Endothelial cell of umbilical vein (primary cell): ENCODE measurements around the gene CENATAC. TPM values are rescaled to one million over a fixed set of nuclear protein-coding genes. Genes with fewer than 3 reads are reported as not detected.

Experiments used
- BruUV-seq: library from RNA; stranded (reverse); fragments of 400-500 nt; replicated peaks from 2 replicates; lab custom pipeline; 2021; lab: Mats Ljungman, UMichigan
- CTCF ChIA-PET: fragments of 300-600, 350-600 bp; sonication (Branson Sonifier 250); formaldehyde crosslinking; loops from one replicate; lab custom pipeline; 2021; ENCODE audit warnings: antibody characterized with exemption, inconsistent platforms; lab: Charles Lee
- POLR2A ChIA-PET: fragments of 300-600, 350-600 bp; sonication (Branson Sonifier 250); formaldehyde crosslinking; loops from one replicate; lab custom pipeline; 2021; ENCODE audit warnings: antibody characterized with exemption, inconsistent platforms; lab: Charles Lee
- DNase-seq: peaks from one replicate; pipeline ENCODE4 v3.0.0-alpha.2; 2011; ENCODE audit warnings: low read depth, low spot score
- FAIRE-seq: peaks from 2 replicates; lab custom pipeline; 2011; peaks lifted over from hg19 to GRCh38; lab: Jason Lieb, UNC
- H2AFZ ChIP-seq: 2 replicates; pipeline ENCODE4 v1.6.0; 2012; ENCODE audit warnings: low read depth, low read length, control low read depth, inconsistent platforms
- H3K27ac ChIP-seq: 2 replicates; pipeline ENCODE4 v1.5.1; 2011; ENCODE audit warnings: low read depth, mild to moderate bottlenecking, control low read depth, low read length, moderate library complexity; ENCODE audit not compliant: insufficient read depth
- H3K27me3 ChIP-seq, 2 experiments: 2 replicates each; pipeline versions ENCODE4 v1.6.0 to v1.6.1; 2011; ENCODE audit warnings: low read length in 2 of 2, mixed read lengths in 1 of 2; ENCODE audit not compliant: control insufficient read depth in 2 of 2, insufficient read depth in 2 of 2
- H3K36me3 ChIP-seq, 2 experiments: 2 replicates in 1 of 2; 3 replicates in 1 of 2; pipeline ENCODE4 v1.5.1; 2011; ENCODE audit warnings: low read length in 2 of 2, mild to moderate bottlenecking in 1 of 2, moderate library complexity in 1 of 2; ENCODE audit not compliant: control insufficient read depth in 2 of 2, insufficient read depth in 2 of 2; ENCODE audit errors: extremely low read depth in 1 of 2
- H3K4me1 ChIP-seq: 3 replicates; pipeline ENCODE4 v1.5.1; 2011; ENCODE audit warnings: mild to moderate bottlenecking, low read length; ENCODE audit not compliant: control insufficient read depth, insufficient read depth; ENCODE audit errors: extremely low read depth
- H3K4me2 ChIP-seq: 2 replicates; pipeline ENCODE4 v1.6.1; 2011; ENCODE audit warnings: low read length, control low read depth, mixed read lengths; ENCODE audit not compliant: insufficient read depth
- H3K4me3 ChIP-seq, 3 experiments: fragments of 200-600 bp in 1 of 3; sonication (generic), shearing (Covaris generic) in 1 of 3; replicated peaks in 1 of 3; 2 replicates each; pipeline ENCODE4 v1.5.1; 2011 to 2016; ENCODE audit warnings: control low read depth in 3 of 3, low read length in 3 of 3, mild to moderate bottlenecking in 2 of 3, inconsistent platforms in 1 of 3, low read depth in 1 of 3, moderate library complexity in 1 of 3; ENCODE audit not compliant: insufficient read depth in 1 of 3
- H3K79me2 ChIP-seq: 2 replicates; pipeline ENCODE4 v1.6.0; 2012; ENCODE audit warnings: low read length, inconsistent platforms; ENCODE audit not compliant: control insufficient read depth, insufficient read depth
- H3K9ac ChIP-seq: replicated peaks from 2 replicates; pipeline ENCODE3; 2011; ENCODE audit warnings: low read length, control low read depth; ENCODE audit not compliant: insufficient read depth; ENCODE audit errors: extremely low read depth
- H3K9me1 ChIP-seq: replicated peaks from 3 replicates; pipeline ENCODE4 v1.6.0; 2011; ENCODE audit warnings: mild to moderate bottlenecking, low read length; ENCODE audit not compliant: control insufficient read depth, insufficient read depth; ENCODE audit errors: extremely low read depth
- H3K9me3 ChIP-seq: replicated peaks from 2 replicates; pipeline ENCODE4 v1.5.1; 2012; ENCODE audit warnings: low read length, inconsistent platforms; ENCODE audit not compliant: control insufficient read depth, insufficient read depth
- H4K20me1 ChIP-seq: replicated peaks from 2 replicates; pipeline ENCODE3; 2011; ENCODE audit warnings: mild to moderate bottlenecking, low read length; ENCODE audit not compliant: control insufficient read depth, insufficient read depth; ENCODE audit errors: extremely low read depth
- EZH2 ChIP-seq: IDR thresholded peaks from 2 replicates; pipeline ENCODE4 v1.6.1; 2012; ENCODE audit warnings: borderline replicate concordance, low read depth, mild to moderate bottlenecking, moderate library complexity, low read length, inconsistent platforms; ENCODE audit not compliant: severe bottlenecking
- FOS ChIP-seq: IDR thresholded peaks from 2 replicates; pipeline ENCODE4 v1.6.1; 2011; ENCODE audit warnings: mild to moderate bottlenecking, low read length, moderate library complexity, borderline replicate concordance; ENCODE audit not compliant: insufficient read depth
- GATA2 ChIP-seq: IDR thresholded peaks from 2 replicates; pipeline ENCODE4 v1.7.0; 2011; ENCODE audit warnings: low read depth, mild to moderate bottlenecking, moderate library complexity, mixed read lengths, low read length; ENCODE audit not compliant: insufficient read length, insufficient read depth
- JUN ChIP-seq: IDR thresholded peaks from 2 replicates; pipeline ENCODE4 v1.6.1; 2011; ENCODE audit warnings: borderline replicate concordance, low read depth; ENCODE audit not compliant: insufficient read length, insufficient read depth
- MAX ChIP-seq: IDR thresholded peaks from 2 replicates; pipeline ENCODE4 v1.6.1; 2011; ENCODE audit not compliant: insufficient read depth, insufficient read length
- MYC ChIP-seq: IDR thresholded peaks from one replicate; pipeline ENCODE4 v1.6.1; 2011; ENCODE audit warnings: mild to moderate bottlenecking, low read depth, low read length
- POLR2A ChIP-seq: IDR thresholded peaks from 2 replicates; pipeline ENCODE4 v1.6.1; 2012; ENCODE audit warnings: low read depth, mild to moderate bottlenecking, control low read depth, low read length
- POLR2AphosphoS5 ChIP-seq: IDR thresholded peaks from 2 replicates; pipeline ENCODE4 v1.6.1; 2012; ENCODE audit warnings: low read depth, mild to moderate bottlenecking, control low read depth, low read length, moderate library complexity; ENCODE audit not compliant: insufficient read depth
- dilution Hi-C: fragments of 300-500 bp; cut with MboI; formaldehyde crosslinking; loops from one replicate; pipeline ENCODE4 v1.15.0; 2019; ENCODE audit warnings: low sequenced_read_pairs; ENCODE audit not compliant: extremely low pct_ligation_motif_present
- intact Hi-C: fragments of 100-400 bp; cut with micrococcal nuclease; formaldehyde crosslinking; loops from one replicate; pipeline ENCODE4 v1.10.0; 2022
- polyA plus RNA-seq, 4 experiments: library from polyadenylated mRNA; depleted of rRNA in 3 of 4; stranded (reverse) in 3 of 4; unstranded in 1 of 4; fragments of >200 nt; gene quantifications; 2 replicates each; pipeline versions ENCODE4 v1.2.1 to v1.2.3, GENCODE V29; 2011 to 2012; ENCODE audit warnings: missing spikeins in 1 of 4
- total RNA-seq: library from RNA; stranded (reverse); gene quantifications from 2 replicates; pipeline ENCODE4 v1.2.3, GENCODE V29; 2021
- TF ChIP-seq, protein P1 (sequence below), 2 donors: IDR thresholded peaks; 1 replicate in 1 of 2; 2 replicates in 1 of 2; pipeline ENCODE4 v1.5.1; 2011; ENCODE audit warnings: low read length in 2 of 2, mild to moderate bottlenecking in 2 of 2, moderate library complexity in 2 of 2, control low read depth in 1 of 2, inconsistent platforms in 1 of 2, low read depth in 1 of 2; ENCODE audit not compliant: insufficient read depth in 1 of 2; ENCODE audit errors: extremely low read depth in 1 of 2

CENATAC gene
- total and polyA plus RNA-seq, 2 donors (not counting 3 experiments of a cell fraction or from before 2014, with no cell fraction given) = 14.2 to 41.8 TPM

DNA sequence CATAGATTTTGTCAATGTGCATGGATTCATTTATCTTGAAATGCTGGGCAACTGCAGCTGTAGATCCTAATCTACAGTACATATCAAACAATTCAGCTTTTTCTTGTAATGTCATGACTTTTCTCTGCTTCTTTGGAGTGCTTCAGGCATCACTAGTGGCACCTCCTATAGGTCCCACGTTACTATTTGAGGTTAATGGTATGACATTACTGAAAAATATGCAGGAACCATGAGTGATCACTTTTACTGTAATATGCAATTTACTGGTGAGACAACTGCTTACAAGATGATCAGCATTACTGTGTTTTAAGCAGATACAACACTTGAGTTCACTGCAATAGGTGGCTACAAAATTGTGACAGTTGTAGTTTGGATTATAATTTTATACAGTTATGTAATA, 3.0 kb downstream of the CENATAC start:
- no peak for DNase-seq
- H3K4me2 ChIP-seq = no peak overlapping the region
- dilution Hi-C loops = no loop called here
- no peak for FAIRE-seq
- peaks cover 8% of the 10 kb centered on the region for H3K79me2 ChIP-seq
- TF ChIP-seq FOS = no peak
- TF ChIP-seq MAX = no peak
- no peak for TF ChIP-seq JUN
- TF ChIP-seq MYC = no peak
- TF ChIP-seq EZH2 = no peak
- TF ChIP-seq GATA2 = no peak
- no peak for TF ChIP-seq POLR2AphosphoS5
- no peak for TF ChIP-seq POLR2A
- TF ChIP-seq, protein P1, sequence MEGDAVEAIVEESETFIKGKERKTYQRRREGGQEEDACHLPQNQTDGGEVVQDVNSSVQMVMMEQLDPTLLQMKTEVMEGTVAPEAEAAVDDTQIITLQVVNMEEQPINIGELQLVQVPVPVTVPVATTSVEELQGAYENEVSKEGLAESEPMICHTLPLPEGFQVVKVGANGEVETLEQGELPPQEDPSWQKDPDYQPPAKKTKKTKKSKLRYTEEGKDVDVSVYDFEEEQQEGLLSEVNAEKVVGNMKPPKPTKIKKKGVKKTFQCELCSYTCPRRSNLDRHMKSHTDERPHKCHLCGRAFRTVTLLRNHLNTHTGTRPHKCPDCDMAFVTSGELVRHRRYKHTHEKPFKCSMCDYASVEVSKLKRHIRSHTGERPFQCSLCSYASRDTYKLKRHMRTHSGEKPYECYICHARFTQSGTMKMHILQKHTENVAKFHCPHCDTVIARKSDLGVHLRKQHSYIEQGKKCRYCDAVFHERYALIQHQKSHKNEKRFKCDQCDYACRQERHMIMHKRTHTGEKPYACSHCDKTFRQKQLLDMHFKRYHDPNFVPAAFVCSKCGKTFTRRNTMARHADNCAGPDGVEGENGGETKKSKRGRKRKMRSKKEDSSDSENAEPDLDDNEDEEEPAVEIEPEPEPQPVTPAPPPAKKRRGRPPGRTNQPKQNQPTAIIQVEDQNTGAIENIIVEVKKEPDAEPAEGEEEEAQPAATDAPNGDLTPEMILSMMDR (IDR thresholded peaks at IDR 0.05; ENCODE audit: extremely low read depth in 1 of 2, insufficient read depth in 1 of 2, low read depth in 1 of 2, low read length in 2 of 2) = no peak
- intact Hi-C loops = no loop called here
- BruUV-seq = no TSS peak
- no peaks in the 10 kb centered on the region for H3K9me3 ChIP-seq
- peaks cover 2 to 6% of the 10 kb centered on the region in 2 experiments for H3K36me3 ChIP-seq
- H4K20me1 ChIP-seq = no peaks in the 10 kb centered on the region
- H2AFZ ChIP-seq = no peak overlapping the region
- no peaks in the 10 kb centered on the region for H3K9me1 ChIP-seq
- no peaks in the 10 kb centered on the region for H3K27me3 ChIP-seq
- H3K27ac ChIP-seq = no peak overlapping the region
- ChIA-PET POLR2A (no interaction called here), CTCF (no interaction called here)
- H3K4me3 ChIP-seq = no peak overlapping the region
- no peak overlapping the region for H3K9ac ChIP-seq
- H3K4me1 ChIP-seq = peaks cover 18% of the 10 kb centered on the region
